Hematopoietic multipotent progenitor cell treated with erythropoietin and hydrocortisone succinate and interleukin-3 and kit ligand, for 4 days (in vitro differentiated cells): ENCODE data around the gene PRAC2.
"Not testable (repeated sequence)": the region's sequence is repeated elsewhere in the genome, so short reads cannot be mapped to it uniquely, and the experiment has no call there.

ENCODE experiments used
- DNase-seq: peaks from one replicate; pipeline ENCODE4 v3.0.0-alpha.2; 2015

Gene PRAC2

GRCh38 chr17:48722915-48723422 is at the start of gene PRAC2:
PRAC2 (plus strand) TSS chr17:48723185; CDS start chr17:48724411, 1,226 bp downstream.
- DNase-seq: peak; percentile 16

GRCh38 chr17:48676963-48677558 is 45.9 kb upstream of the PRAC2 start:
- no peak for DNase-seq

DNA sequence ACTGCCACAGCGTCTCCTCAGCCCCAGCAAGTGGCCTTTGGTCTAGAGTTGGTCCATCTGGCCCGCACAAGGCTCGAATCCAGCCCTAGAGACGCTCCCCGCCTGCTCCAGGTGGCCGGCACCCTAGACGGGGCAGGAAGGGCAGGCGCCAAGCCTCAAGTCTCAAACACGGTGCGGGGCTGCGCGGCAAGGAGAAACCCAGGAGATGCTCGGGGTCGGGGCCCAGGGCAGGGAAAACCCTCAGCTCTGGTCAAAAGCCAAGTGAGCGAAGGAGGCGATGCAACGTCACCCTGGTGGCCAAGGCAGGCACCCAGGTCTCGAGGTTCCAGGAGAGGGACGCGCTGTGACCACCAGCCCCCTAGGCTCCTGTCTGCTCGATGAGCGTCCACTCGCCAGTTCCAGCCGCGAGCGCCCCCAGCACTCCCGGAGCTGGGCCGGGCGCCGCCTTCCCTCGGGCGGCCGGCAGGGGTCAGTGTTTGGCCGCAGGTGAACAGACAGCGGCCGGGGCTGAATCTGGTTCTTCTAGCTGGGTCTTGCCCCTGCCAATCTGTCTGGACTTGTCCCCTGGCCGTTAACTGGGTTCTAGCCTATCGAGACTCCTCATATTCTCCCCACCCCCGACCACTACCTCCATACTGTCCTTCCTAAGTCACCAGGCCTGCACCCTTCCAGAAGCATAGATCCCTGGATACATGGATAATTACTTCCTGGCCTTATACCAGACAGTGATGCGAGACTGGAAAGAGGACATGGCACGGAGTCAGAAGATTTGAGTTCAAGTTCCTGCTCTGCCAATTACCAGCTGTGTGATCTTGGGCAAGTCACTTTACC is 44.6 kb upstream of the PRAC2 start:
- peak; percentile 77 for DNase-seq

DNA sequence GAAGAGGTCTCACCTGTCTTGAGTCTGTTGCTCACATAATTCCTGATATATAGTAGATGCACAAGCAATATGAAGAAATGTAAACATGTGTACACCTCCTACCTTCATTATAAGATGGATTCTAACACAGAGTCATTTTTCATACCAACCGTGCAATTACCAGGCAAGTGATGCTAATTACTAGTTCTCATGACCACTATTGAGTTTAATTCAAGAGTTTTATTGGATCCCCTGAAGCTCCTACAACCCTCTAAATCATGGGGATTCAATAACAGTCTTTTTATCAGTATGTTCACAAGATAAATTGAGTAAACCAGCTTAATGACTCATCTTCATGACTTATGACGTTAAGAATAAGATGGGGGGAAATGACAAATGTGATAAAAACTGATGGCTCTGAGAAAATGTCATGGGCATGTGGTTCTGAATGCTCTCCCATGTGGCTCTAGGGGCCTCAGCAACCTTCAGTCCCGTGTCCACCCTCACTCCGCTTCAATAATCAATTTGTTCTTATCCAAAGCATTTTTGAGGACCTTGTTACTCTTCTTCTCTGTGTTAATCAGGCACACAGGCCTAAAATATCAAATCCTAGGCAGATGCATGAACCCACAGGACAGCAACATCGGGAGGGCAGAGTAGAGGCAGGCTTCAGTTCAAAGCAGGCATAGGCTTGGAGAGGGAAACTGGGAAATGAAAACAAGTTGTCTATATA is 43.4 kb upstream of the PRAC2 start:
- no peak for DNase-seq

DNA sequence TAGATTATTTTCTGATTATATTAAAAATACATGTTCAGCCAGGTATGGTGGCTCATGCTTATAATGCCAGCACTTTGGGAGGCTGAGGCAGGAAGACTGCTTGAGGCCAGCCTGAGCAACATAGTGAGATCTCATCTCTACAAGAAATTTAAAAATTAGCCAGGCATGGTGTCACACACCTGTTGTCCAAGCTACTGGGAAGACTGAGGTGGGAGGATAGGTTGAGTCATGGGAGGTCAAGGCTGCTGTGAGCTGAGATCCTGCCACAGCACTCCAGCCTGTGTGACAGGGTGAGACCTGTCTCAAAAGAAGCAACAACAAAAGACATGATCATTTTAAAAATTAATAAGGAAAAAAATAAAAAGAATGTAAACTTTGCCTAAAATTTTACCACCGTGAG is 41.4 kb upstream of the PRAC2 start:
- DNase-seq: no peak

DNA sequence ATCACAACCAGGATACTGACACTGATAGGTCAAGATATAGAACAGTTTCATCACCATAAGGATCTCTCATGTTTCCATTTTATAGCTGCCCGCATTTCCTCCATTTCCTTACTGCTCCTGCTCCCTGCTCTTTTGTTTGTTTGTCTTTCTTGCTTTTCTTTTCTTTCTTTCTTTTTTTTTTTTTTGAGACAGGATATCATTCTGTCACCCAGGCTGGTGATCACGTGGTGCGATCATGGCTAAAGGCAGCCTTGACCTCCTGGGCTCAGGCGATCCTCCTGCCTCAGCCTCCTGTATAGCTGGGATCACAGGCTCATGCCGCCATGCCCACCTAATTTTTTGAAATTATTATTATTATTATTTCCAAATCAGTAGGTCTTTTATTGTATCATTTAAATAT is 32.3 kb upstream of the PRAC2 start:
- DNase-seq: no peak

GRCh38 chr17:48692049-48692448 is 30.9 kb upstream of the PRAC2 start:
- no peak for DNase-seq

DNA sequence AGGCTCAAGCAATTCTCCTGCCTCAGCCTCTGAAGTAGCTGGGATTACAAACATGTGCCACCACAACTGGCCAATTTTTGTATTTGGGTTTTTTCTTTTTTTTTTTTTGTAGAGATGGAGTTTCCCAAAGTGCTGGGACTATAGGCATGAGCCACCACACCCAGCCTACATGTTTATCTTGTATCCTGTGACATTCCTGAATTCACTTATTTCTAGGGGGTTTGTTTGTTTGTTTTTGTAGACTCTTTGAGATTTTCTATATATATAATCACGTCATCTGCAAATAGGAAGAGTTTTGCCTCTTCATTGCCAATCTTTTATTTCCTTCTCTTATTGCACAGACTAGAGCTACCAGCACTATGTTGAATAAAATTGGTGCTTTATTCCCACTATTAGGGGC is 29.8 kb upstream of the PRAC2 start:
- no peak for DNase-seq

DNA sequence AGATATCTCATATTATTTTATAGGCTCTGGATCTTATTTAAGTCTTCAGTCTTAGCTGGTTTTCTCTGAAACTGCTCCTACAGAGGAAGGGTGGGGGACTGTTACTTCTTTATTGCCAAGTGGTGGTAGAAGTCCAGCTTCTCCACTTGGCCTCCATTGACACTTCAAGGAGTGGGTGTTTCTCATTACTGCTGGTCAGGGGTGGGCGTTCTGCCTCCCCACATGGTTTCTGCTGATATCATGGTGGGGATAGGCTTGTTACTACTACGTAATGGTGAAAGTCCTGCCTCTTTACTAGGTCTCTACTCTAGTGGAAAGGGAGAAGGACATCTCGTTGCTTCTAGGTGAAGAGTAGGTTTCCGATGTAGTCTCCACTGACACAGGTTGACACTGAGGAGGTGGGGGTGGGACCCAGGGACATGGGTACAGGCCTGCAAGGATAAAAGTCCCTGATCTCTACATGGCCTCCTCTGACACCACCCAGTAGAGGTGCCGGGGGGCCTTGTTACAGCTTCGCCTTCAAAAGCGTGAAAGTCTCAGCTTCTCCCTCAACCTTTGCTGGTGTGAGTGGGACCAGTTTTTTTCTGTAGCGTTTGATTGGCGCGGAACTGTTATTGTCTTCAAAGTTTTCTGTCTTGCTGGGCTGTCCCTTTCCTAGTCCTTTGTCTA is 21.0 kb upstream of the PRAC2 start:
- no peak for DNase-seq

DNA sequence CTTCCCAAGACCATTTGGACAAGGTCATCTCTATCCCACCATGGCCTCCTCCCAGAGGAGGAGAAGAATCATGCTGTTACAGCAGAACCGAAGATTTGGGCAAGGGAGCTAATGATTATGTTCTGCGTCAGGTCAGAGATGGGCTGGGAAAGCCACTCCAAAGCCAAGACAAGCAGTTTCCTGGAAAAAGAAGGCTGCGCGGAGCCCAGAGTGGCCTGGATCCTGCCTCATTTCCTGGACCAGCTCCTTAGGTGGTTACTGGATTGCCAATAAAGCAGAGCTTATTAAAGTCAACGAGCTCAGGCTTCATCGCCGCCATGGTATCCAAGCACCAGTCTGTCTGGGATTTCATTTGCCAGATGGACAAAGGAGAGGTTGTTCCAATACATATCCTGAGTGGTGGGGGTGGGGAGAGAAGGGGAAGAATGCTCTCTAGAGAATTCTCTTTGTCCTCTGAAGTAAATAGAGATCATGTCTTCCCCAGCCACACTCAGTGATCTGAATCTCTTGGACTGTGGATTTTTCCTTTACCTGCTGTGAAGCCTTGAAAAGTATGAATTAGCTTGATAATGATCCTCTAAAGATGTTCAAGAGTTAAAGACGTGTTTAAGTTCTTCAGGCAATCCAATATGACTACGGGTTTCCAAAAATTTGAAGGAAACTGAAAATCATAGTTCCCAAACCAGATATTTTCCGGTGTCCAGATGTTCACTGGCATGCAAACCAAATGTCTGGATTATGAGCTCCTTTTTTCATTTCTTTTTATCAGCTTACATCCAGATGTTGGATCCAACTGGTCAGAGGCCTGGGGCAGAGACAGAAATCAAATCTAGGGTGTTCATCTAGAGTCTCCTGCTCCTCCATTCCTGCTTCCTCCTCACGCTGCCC is 18.4 kb upstream of the PRAC2 start:
- no peak for DNase-seq

DNA sequence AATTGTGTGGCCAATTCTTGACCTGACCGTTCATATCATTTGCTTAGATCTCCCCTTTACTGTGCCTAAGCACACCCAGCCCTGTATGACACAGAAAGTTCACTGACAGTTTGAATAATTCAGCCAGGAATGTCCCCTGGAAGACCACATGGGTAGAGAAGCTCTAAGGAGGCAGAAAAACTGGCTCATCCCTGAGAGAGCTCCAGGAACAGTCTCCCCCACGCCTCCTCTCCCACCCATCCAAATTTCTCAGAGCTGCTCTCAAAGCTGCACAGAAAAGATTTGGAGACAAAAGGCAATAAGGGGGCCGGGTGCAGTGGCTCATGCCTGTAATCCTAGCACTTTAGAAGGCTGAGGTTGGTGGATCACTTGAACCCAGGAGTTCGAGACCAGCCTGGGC is 11.9 kb upstream of the PRAC2 start:
- no peak for DNase-seq

GRCh38 chr17:48715496-48716399 is 7.2 kb upstream of the PRAC2 start:
- no peak for DNase-seq

DNA sequence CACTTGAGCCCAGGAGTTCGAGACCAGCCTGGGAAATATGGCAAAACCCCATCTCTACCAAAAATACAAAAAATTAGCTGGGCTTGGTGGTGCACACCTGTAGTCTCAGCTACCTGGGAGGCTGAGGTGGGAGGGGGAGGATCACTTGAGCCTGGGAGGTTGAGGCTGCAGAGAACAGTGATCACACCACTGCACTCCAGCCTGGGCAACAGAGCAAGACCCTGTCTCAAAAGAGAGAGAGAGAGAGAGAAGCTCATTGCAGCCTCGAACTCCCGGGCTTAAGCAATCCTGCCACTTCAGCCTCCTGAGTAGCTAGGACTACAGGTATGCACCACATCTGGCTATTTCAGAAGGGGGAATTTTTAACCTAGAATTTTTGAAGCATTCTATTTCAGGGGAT is 6.4 kb upstream of the PRAC2 start:
- DNase-seq: not testable (repeated sequence)

DNA sequence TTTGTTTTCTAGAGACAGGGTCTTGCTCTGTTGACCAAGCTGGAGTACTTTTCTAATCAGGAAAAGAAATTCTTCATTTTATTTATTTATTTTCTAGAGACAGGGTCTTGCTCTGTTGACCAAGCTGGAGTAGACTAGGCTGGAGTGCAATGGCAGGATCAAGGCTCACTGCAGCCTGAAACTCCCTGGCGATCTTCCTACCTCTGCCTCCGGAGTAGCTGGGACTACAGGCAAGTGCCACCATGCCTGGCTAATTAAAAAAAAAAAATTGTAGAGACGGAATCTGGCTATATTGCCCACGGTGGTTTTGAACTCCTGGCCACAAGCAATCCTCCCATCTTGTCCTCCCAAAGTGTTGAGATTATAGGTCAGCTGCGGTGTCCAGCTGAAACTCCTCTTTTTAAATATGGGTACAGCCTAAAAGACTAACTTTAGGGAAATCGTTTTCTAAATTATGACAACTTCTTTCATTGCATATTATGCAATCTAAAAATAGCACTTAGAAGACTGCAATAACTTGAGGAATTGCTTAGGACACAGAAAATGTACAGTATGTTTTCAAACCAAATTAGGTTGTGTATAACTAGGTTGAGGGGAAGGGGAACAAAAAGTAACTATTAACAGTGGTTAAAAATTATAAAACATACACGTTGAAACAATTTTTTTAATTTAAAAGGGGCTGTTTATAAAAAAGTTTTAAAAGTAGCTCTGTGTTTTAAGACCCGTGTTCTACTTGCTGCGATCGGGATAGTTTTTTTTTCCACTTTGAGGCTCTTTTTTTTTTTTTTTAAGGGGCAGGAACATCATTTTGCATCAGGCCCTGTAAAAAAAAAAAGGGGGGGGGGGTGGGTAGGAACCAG is 5.4 kb upstream of the PRAC2 start:
- no peak for DNase-seq

DNA sequence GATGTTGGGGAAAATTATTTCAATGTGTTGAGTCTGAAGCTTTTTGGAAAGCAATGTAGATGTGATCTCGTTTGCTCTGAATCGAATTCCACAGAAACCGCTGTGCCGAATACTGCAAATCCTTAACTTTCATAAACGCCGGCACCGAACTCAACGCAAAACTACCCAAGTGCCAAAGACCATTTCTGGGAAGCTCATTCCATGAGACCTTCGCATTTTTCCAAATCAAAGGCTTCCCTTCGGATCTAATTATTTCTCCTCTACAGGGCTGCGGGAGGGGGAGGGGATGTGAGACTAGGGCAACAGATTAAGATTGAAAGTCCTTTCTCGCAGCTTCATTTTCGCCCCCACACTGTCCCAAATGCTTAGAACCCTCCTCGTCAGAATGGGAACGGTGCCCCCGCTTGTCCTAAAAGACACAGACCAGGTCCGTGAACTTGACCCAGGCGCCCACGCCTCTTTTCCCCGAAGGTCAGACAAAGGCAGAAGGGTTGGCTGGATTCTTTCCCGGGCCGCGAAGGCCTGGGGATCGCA is 4.7 kb upstream of the PRAC2 start:
- DNase-seq: no peak

DNA sequence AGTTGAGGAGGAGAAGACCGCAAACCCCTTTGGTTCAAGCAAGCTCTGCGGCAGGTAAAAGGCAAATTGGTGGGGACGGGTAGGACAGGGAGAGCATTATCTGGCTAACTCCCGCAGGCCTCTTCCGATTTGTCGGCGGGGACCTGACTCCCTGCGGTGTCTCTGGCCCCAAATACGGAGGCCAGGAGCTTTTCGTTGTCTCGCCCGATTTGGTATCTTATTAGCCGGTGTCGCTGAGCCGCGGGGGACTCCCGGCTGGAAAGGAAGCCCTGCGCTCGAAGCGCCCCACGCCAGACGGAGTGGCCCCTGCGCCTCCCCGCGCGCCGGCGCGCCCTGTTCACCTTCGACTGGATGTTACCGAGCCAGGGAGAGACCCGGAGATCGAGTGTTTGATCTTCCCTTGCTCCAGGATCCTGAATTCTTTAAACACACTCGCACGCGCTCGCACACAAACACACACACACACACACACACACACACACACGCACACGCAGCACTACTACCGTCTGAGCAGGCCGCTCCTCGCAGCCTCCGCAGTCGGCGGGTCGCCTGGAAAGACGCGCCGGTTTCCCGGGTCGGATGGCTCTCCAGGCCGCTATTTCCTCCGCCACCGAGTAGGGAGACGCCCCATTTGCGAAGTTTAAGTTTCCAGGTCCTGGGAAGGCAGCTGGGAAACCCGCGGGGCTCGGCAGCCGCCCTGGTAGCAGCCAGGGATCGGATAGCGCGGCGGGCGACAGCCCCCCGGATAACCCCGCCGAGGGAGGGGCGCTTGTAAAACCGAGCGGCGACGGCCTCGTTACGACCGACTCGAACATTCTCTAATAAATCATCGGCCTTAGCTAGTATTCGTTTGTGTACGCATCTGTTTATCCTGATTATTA is 4.0 kb upstream of the PRAC2 start:
- DNase-seq: peak; percentile 24

DNA sequence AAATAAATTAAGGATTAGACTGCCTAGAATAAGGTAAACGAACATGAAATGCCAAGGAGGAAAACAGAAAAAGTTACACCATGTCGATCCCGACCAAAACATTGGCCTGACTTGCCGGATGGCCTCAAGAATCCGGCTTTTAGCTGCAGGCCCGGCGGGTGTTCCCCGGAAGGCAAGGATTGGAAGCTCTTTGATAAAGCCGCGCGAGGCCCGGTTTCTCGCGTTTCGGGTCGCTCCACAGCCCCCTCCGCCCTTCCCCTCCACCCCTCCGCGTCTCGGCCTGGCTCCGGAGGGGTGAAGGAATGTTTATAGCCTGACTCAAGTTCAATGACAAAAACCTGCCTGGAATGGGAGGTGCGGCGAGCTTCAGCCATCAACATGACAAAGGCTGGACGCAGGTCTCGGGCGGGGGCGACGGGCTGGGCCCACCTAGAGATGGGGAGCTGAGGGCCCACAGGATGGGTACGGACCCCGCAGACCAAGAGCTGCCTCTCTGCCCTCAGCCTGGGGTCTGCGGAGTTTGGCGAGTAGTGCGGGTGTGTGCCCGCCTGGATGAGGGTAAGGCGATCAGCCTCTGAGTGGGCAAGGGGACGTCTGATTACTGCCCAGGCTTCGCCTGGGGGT is 3.2 kb upstream of the PRAC2 start:
- no peak for DNase-seq
